Muscle of back (tissue), 10 donors: Measurements from ENCODE around the gene UBE2G1. TPM values are rescaled to one million over a fixed set of nuclear protein-coding genes. Genes with fewer than 3 reads are reported as not detected.

Source experiments
- polyA plus RNA-seq, 10 donors: library from polyadenylated mRNA; unstranded; fragments of 120-200 nt; gene quantifications; one replicate each; pipeline ENCODE4 v1.2.1, GENCODE V29; 2013; ENCODE audit not compliant: insufficient read length in 10 of 10

Gene UBE2G1
- polyA plus RNA-seq, 10 donors = 53.2 to 89.2 (median 67.6) TPM

Other genes with a start within 250 kb of the UBE2G1 start
- 10 to 100 TPM; 15.0 to 24.8 (median 18.2) TPM for gene ZZEF1, start 223.6 kb downstream of the UBE2G1 start, polyA plus RNA-seq
- 10 to 100 TPM in 4 of 10 donors, 1 to 10 TPM in 6; 7.9 to 11.8 (median 9.7) TPM for gene CYB5D2, start 223.5 kb downstream of the UBE2G1 start, polyA plus RNA-seq
- gene ANKFY1, start 102.7 kb downstream of the UBE2G1 start, polyA plus RNA-seq = 10 to 100 TPM; 24.3 to 36.3 (median 30.1) TPM
- under 1 TPM; 0.17 to 0.63 (median 0.41) TPM for gene SPNS3, start 67.3 kb upstream of the UBE2G1 start, polyA plus RNA-seq
- gene SPNS2, start 132.2 kb upstream of the UBE2G1 start, polyA plus RNA-seq = 10 to 100 TPM in 1 of 10 donors, 1 to 10 TPM in 9; 4.1 to 10.2 (median 7.1) TPM
- 10 to 100 TPM; 25.9 to 41.9 (median 31.3) TPM for gene MYBBP1A, start 188.7 kb upstream of the UBE2G1 start, polyA plus RNA-seq
- gene GGT6, start 193.9 kb upstream of the UBE2G1 start, polyA plus RNA-seq = 1 to 10 TPM in 2 of 10 donors, under 1 TPM in 7, not detected in 1; 0.10 to 2.1 (median 0.15) TPM
- gene SMTNL2, start 217.9 kb upstream of the UBE2G1 start, polyA plus RNA-seq = 100 to 1,000 TPM in 8 of 10 donors, 10 to 100 TPM in 2; 45.2 to 166 (median 110) TPM